PFSK-1 (cell line): Measurements from ENCODE around the gene MAPKBP1.
A peak's percentile ranks its signal among the peaks of the same experiment; 100 is the strongest.

Source experiments
- FOXP2 ChIP-seq: optimal IDR thresholded peaks from 2 replicates; pipeline ENCODE3; 2011; ENCODE audit warnings: borderline replicate concordance, control low read depth, inconsistent platforms; ENCODE audit not compliant: insufficient read depth; ENCODE audit errors: extremely low read length, extremely low read depth
- POLR2AphosphoS5 ChIP-seq: IDR thresholded peaks from 2 replicates; pipeline ENCODE4 v1.6.1; 2012; ENCODE audit warnings: low read depth, mild to moderate bottlenecking, control low read depth, low read length, moderate library complexity
- REST ChIP-seq, 2 experiments: IDR thresholded peaks; 2 replicates each; pipeline versions ENCODE4 v1.6.1 to v1.8.0; 2011 to 2012; ENCODE audit warnings: low read depth in 2 of 2, low read length in 2 of 2, control low read depth in 1 of 2, inconsistent platforms in 1 of 2, mild to moderate bottlenecking in 1 of 2, moderate library complexity in 1 of 2; ENCODE audit not compliant: insufficient read depth in 1 of 2
- SIN3A ChIP-seq: IDR thresholded peaks from 2 replicates; pipeline ENCODE4 v1.6.1; 2012; ENCODE audit warnings: mild to moderate bottlenecking, low read length, moderate library complexity, borderline replicate concordance; ENCODE audit not compliant: insufficient read depth
- TAF1 ChIP-seq: IDR thresholded peaks from 2 replicates; pipeline ENCODE4 v1.6.1; 2012; ENCODE audit warnings: low read length, control low read depth, borderline replicate concordance; ENCODE audit not compliant: insufficient read depth

Gene MAPKBP1

GRCh38 chr15:41857316-41857715 is 83.0 kb downstream of the MAPKBP1 start:
- TF ChIP-seq REST (IDR thresholded peaks at IDR 0.05; ENCODE audit: insufficient read depth in 1 of 2, low read depth in 2 of 2, low read length in 2 of 2) (no peak), SIN3A (no peak), TAF1 (no peak), FOXP2 (no peak), POLR2AphosphoS5 (no peak)

GRCh38 chr15:41858756-41859155 is 84.5 kb downstream of the MAPKBP1 start:
- TF ChIP-seq TAF1 = no peak
- TF ChIP-seq REST (IDR thresholded peaks at IDR 0.05; ENCODE audit: insufficient read depth in 1 of 2, low read depth in 2 of 2, low read length in 2 of 2) = no peak
- TF ChIP-seq SIN3A = no peak
- TF ChIP-seq FOXP2 = no peak
- no peak for TF ChIP-seq POLR2AphosphoS5

GRCh38 chr15:41860049-41860828 is 86.0 kb downstream of the MAPKBP1 start:
- TF ChIP-seq REST (IDR thresholded peaks at IDR 0.05; ENCODE audit: insufficient read depth in 1 of 2, low read depth in 2 of 2, low read length in 2 of 2) (no peak), FOXP2 (no peak), SIN3A (no peak), POLR2AphosphoS5 (no peak), TAF1 (no peak)

- TF ChIP-seq POLR2AphosphoS5 (no peak), REST (IDR thresholded peaks at IDR 0.05; ENCODE audit: insufficient read depth in 1 of 2, low read depth in 2 of 2, low read length in 2 of 2) (0 out of 4 replicates have a peak, but pooled peaks of 1 of the 2 experiments have one; percentile 33)
Measured at GRCh38 chr15:41861736-41862356, 87.6 kb downstream of the MAPKBP1 start.

GRCh38 chr15:41862515-41863116 is 88.3 kb downstream of the MAPKBP1 start:
- TF ChIP-seq POLR2AphosphoS5 (no peak), TAF1 (no peak), FOXP2 (no peak), REST (IDR thresholded peaks at IDR 0.05; ENCODE audit: insufficient read depth in 1 of 2, low read depth in 2 of 2, low read length in 2 of 2) (no peak), SIN3A (no peak)
